Measurements from ENCODE around the gene KRTAP5-4. TPM values are rescaled to one million over a fixed set of nuclear protein-coding genes. Genes with fewer than 3 reads are reported as not detected.

Gene KRTAP5-4
- total RNA-seq, 1 experiment from 2014 or later, result not detected

- peak; percentile 83 for DNase-seq (ENCODE audit: low spot score)
Measured at GRCh38 chr11:1572197-1573076, 49.5 kb downstream of the KRTAP5-4 start, which contains the start of gene DUSP8. TSS of gene DUSP8 (minus strand) at chr11:1572271. CDS start at chr11:1565826, 6,445 bp downstream.

GRCh38 chr11:1571760-1572196 lies 50.2 kb downstream of the KRTAP5-4 start:
- no peak for DNase-seq (ENCODE audit: low spot score)

Other genes with a start within 250 kb of the KRTAP5-4 start
- gene BRSK2, start 232.2 kb downstream of the KRTAP5-4 start, total RNA-seq (2014; rRNA removed; shearing (Covaris generic)), result 1.3 and 2.5 TPM in 2 replicates
- 15.2 and 18.1 TPM in 2 replicates for gene MOB2, start 135.4 kb downstream of the KRTAP5-4 start, total RNA-seq (2014; rRNA removed; shearing (Covaris generic))
- gene DUSP8, start 49.9 kb downstream of the KRTAP5-4 start, total RNA-seq (2014; rRNA removed; shearing (Covaris generic)), result 0.45 and 3.2 TPM in 2 replicates
- gene KRTAP5-1, start 36.9 kb downstream of the KRTAP5-4 start, total RNA-seq (2014; rRNA removed; shearing (Covaris generic)), result not detected in 2 replicates
- gene KRTAP5-2, start 23.8 kb downstream of the KRTAP5-4 start, total RNA-seq (2014; rRNA removed; shearing (Covaris generic)), result not detected in 2 replicates
- gene KRTAP5-3, start 13.7 kb downstream of the KRTAP5-4 start, total RNA-seq (2014; rRNA removed; shearing (Covaris generic)), result not detected in 2 replicates
- gene KRTAP5-5, start 7.6 kb upstream of the KRTAP5-4 start, total RNA-seq (2014; rRNA removed; shearing (Covaris generic)), result not detected in 2 replicates
- not detected in 2 replicates for gene KRTAP5-6, start 75.1 kb upstream of the KRTAP5-4 start, total RNA-seq (2014; rRNA removed; shearing (Covaris generic))
- gene IFITM10, start 128.5 kb upstream of the KRTAP5-4 start, total RNA-seq (2014; rRNA removed; shearing (Covaris generic)), result 1.4 and 2.0 TPM in 2 replicates
- gene CTSD, start 141.8 kb upstream of the KRTAP5-4 start, total RNA-seq (2014; rRNA removed; shearing (Covaris generic)), result 516 and 559 TPM in 2 replicates
- not detected in 2 replicates for gene SYT8, start 212.9 kb upstream of the KRTAP5-4 start, total RNA-seq (2014; rRNA removed; shearing (Covaris generic))
- not detected in 2 replicates for gene TNNI2, start 216.8 kb upstream of the KRTAP5-4 start, total RNA-seq (2014; rRNA removed; shearing (Covaris generic))
- 3.3 TPM in 2 replicates for gene LSP1, start 230.9 kb upstream of the KRTAP5-4 start, total RNA-seq (2014; rRNA removed; shearing (Covaris generic))